ENCODE measurements around the gene TFF3.

Gene TFF3

DNA sequence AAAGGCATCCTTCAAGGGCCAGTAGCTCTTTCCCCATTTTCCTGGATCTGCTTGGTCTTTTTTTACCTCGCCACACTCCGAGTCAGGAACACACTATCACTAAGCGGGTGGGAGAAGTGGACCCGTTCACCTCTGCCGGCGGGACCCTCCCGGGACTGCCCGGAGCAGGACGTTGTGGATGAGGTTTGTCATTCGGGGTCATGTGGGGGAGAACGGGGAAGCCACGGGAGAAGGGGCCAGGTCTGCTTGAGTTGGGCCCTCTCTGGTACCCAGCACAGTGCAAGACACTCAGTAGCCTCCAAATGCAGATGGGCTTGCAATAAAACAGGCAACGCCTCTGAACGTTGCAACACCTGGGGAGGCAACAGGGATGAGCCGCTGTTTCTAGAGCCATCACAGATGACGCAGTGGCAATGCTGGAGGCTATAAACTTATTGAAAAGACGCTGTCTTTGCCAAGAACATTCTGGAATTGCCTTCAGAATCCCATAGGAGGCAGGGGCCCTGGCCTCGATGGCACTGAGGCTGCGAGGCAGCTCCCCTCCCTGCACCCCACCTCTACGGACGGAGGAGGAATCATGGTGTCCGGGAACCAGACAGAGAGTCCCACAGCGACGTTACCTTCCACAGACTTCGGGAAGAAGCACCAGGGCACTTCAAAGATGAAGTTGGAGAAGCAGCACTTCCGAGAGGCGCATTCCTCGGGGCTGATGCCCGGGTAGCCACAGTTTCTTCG lies 31.8 kb upstream of the TFF3 start:
- DNase-seq: peak; percentile 37

DNA sequence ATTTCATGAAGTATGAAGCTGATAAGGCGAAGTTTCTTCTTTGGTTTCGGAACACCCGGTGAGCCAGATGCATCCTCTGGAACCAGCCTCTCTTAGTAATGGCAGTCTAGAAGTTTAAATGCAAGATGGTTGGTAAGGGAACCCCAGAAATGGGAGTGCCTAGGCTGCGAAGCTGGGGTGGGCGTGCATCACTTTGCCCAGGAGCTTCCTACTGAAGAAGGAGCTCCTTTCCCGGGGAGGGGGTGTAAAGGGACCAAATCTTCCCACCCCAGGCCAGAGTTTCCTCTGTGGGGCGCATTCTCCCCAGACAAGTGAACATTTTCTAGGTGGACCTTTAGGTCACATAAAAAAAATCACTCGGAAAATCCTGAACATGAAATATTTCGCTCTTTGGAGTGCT lies 31.2 kb upstream of the TFF3 start:
- no peak for DNase-seq

DNA sequence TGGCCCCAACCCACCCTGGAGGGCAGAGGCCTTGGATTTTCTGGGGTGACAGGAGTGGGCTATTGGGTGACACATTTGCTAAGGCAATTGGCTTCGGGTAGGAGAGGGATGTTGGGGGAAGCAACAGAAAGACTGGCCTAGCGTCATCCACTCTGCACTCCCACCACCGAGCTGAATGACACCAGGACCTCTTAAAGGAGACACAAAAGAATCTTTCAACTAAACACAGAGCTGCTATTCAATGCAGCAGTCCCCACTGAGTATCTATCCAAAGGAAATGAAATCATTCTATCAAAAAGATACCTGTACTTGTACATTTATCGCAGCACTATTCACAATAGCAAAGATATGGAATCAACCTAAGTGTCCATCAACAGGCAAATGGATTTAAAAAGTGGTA lies 29.4 kb upstream of the TFF3 start:
- DNase-seq: peak; percentile 42

DNA sequence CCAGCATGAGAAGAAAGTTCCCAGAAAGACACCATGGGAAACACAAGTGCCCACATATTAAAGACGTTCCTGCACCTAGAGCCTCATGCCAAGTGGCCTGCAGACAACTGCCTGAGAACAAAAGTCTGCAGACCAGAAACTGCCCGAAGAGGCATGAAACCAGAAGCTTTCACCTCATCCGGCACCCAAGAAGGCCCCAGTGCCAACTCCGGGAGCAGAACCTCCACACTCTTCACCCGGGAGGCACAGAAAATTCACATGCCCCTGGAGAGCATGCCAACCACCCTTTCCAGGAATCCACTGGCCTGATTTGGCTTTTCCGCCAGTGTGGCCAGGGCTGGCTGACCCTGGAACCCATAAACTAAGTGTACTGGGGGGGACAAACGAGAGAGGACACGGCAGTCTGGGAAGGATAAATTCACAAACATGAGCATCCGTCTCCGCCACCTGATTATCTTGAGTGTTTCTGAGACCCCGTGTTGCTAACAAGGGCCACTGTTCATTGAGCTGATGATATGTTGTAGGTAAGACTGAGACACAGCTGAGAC lies 28.8 kb upstream of the TFF3 start:
- DNase-seq: peak; percentile 32

DNA sequence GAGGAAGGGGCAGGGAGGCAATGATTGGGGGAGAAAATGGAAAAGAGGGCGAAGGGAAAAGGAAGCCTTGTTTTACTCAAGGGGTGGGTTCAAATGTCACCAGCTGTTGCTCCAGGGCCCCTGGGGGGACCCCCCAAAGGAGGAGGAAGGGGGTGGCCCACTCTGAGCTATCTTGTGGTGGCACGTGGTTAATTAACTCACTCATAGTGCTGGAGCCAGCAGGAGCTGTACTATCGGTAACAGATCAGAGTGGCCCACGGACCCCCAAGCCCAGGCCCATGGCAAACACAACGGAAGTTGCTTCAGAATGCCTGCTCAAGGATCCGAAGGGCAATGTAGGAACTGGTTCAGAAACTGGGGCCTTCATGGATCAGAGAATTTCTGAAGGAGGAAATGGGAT lies 28.3 kb upstream of the TFF3 start:
- no peak for DNase-seq

DNA sequence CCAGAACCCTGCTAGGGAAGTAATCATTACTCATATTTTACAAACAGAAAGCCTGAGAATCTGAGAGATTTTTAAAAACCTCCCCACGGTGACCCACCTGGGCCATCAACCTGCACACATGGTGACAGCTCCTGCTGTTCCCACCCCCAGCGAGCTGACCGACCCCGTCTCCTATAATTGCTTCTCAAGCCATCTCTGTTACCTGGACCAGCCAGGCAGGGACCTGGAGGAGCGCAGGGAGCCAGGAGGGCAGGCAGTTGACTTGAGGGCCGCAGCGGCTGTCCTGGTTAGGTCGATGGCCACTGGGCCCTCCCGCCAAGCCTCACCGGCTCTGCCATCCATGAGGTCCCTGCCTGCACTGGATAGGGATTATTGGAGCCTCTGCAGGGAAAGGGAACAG lies 27.9 kb upstream of the TFF3 start:
- peak; percentile 33 for DNase-seq

DNA sequence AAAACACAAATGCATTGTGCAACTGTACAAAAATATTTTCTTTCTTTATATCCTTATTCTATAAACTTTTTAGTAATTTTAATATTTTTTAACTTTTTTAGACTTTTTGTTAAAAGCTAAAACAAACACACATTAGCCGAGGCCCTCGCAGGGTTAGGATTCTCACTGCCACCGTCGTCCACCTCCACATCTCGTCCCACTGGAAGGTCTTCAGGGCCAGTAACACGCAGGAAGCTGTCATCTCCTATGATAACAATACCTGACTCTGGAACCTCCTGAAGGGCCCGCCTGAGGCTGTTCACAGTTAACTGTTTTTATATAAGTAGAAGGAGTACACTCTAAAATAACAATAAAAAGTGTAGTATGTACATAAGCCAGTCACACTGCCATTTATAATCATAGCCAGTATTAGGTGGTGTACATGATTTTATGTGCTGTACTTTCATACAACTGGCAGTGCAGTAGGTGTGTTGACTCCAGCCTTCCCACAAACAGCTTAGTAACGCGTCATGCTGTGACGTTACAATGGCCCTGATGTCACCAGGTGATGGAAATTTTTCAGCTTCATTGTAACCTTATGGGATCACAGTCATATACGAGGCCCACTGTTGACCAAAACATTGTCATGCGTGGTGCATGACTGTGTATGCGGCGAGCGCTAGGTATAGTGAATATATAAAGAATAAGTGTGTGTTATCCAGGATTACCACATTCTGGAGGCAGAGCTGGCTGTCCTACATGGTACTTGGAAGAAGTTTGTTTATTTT lies 26.8 kb upstream of the TFF3 start:
- DNase-seq: no peak

DNA sequence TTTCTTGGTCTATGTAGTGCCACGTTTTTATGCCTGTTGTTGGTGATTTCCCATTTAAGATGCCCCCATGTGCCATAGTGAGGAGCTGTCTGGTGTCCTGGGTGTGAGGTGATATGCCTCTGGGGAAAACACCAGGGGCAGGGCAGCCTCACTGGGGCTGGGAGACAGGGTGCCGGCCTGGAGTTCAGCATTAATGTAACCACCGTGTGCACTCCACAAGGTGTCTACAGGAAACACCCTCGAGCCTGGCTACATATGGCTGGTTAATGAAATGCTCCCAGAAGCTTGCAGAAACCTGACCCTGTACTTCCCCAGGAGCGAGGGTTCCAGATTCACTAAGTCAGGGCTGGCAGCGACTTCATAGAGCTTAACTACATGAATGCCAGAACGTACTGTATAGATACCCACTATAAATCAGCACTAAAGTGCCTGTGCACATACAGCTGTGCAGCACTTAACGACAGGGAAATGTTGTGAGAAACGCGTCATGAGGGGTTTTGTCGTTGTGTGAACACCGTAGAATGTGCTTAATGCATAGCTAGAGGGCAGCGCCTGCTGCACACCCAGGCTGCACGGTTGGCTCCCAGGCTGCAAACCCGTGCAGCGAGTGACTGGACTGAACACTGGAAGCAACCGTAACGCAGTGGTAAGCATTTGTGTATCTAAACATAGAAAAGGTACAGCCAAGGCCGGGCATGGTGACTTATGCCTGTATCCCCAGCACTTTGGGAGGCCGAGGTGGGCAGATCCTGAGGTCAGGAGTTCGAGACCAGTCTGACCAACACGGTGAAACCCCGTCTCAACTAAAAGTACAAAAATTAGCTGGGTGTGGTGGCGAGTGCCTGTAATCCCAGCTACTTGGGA lies 25.2 kb upstream of the TFF3 start:
- DNase-seq: peak; percentile 54

DNA sequence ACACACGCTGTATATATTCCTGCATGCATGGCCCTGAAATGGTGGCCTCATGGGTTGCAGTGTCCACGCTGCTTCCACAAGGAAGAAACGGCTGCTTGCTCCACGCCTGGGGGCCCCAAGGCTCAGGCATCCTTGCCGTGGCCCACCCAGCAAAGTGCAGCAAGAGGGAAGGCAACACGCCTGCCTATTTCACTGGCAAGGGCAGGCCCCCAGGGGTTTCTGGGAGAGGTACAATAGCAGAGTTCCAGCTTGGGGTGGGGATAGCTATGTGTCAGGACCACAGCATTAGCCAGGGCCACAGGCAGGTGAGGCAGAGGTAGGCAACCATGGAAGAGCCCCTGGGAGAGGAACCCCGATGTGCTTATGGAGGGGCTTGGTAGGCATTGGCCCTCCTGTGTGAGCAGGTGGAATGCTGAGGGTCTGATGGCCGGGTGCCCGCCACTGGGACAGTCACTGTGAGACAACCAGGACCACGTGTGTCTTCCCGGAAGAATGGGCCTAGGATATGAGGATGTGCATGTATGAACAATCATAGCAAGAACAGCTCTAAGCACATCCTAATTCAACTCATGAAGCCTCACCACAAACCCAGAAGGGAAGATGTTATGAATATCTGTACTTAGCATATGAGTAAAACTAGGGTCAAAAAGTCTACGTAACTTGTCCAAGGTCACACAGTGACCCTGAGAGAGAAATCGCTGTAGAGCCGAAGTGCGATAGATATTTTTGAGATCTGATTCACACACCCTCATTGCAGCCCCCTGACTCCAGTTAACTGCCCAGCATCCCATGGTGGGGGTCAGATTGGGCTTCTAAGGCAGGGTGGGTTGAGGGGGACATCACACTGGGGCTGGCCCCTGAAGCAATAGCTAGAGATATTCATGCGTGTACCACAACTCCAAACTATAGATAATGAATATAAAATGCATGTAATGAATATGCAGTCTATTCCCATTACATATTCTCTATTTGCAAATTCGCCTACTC lies 23.8 kb upstream of the TFF3 start:
- DNase-seq: peak; percentile 55

DNA sequence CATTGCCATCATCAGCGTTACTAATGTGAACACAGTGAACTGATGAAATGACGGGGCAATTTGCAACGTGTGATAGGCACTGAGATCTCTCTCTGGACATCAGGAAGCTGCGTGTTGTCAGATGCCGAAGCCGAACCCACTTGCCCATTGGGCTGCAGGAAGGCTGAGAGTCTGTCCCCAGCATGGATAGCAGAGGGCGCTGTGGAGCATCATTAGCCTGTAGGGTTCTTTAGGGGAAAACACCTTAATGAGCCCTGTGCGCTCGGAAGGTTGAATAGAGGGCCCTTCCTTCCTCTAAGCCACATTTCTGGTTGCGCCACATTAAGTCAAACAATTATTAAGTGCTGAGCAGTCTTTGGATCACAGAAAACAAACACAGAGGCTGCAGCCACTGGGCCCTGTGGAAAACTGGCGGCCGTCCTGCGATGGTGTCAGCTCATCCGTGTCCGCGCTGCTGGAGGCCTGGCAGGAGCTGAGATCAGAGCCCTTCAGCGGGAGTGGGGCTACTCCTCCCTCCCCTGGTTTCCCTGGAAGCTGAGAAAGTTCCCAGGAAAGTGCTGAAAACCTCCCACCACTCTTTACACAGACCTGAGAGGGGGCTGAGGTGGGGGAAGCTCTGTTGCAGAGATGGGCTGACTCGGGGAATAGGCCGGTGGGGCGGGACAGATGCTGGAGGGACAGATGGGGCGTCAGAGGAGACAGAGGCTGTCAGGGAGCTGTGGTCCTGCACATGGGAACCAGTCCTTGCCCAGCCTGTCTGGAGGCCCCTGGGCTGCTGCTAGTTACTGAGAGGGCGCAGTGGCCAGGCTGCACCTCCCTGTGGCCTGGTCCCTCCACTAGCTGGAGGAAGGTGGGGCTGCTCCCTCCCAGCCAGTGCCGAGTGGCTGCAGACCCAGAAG lies 22.9 kb upstream of the TFF3 start:
- peak; percentile 90 for DNase-seq

DNA sequence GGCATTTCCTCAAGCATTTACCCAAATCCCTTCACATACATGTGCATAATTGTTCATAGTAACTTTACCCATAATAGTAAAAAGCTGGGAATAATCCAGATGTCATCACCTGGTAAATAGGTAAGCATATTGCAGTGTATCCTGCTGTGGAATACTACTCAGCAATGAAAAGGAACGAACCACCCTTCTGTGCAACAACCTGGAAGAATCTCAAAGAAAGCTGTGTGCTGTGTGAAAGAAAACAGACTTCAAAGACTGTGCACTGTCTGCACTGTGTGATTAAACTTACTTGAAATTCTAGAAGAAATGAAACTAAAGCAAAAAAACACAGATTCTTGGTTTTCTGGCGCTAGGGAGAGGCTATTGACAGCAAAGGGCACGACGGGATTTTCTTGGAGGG lies 22.1 kb upstream of the TFF3 start:
- DNase-seq: no peak

DNA sequence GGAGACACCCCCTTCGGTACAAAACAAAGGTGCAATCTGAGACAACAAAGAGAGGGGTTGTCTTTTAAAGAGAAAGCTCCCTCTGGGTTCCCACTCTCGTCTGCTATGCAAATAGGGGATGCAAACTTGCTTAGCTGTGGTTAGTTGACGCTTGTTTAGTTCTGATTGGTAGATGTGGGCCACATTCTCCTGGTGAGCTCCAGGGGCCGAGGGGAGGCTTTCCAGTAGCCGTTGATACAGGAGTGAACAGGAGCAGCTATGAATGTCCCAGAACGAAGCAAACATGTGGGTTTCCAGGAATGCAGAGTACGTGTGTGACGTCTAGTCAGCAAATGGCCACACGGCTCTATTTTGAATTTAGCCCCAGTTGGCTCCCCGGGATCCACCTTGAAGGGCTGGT lies 20.8 kb upstream of the TFF3 start:
- DNase-seq: no peak

DNA sequence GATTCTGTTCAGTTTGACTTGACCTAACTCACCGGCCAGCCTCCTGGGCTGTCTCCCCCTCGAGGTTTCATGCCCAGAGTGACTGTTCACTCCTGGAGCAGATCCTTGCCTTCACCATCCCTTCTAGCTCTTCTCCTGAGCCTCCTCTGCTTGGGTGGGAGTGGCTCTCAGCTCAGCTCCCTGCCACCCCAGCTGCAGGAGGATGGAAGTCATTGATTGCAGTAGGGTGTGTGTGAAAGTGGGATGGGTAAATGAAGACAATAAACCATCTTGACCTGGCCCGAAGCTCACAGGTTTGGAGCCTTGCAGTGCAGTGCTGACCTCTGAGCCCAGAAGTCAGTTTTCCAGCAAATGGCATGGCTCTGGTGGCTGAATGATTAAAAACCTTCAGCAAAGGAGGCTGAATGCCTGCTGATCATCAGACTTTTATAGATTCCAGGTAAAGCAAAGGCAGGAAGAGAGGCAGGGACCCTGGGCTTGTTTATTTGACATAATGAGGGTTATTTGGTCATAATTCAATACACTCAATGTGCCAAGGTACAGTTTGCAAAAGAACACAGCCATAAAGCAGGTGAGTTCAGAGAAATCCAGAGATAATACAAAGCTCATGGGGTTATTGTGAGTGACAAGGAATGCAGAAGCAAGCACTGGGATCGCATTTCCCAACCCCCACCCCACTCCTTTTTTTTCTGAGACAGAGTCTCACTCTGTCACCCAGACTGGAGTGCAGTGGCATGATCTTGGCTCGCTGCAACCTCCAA lies 17.5 kb upstream of the TFF3 start:
- peak; percentile 42 for DNase-seq

DNA sequence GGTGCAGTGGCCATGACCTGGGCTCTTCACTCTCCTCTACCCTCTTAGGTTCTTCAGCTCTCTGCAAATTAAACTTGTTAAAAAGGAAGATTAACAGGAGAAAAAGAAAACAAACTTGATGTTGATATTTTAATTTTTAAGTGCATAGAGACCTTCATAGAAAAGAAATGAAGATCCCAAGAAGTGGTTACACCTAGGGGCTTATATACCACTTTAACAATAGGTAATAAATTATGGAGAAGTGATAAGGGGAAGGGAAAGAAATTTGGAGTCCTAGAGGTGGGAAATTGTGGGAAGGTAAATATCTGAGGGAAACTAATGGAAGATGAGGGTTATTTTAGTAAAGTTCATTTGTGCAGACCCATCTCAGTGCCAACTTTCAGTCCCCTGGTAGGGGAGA lies 16.5 kb upstream of the TFF3 start:
- no peak for DNase-seq

DNA sequence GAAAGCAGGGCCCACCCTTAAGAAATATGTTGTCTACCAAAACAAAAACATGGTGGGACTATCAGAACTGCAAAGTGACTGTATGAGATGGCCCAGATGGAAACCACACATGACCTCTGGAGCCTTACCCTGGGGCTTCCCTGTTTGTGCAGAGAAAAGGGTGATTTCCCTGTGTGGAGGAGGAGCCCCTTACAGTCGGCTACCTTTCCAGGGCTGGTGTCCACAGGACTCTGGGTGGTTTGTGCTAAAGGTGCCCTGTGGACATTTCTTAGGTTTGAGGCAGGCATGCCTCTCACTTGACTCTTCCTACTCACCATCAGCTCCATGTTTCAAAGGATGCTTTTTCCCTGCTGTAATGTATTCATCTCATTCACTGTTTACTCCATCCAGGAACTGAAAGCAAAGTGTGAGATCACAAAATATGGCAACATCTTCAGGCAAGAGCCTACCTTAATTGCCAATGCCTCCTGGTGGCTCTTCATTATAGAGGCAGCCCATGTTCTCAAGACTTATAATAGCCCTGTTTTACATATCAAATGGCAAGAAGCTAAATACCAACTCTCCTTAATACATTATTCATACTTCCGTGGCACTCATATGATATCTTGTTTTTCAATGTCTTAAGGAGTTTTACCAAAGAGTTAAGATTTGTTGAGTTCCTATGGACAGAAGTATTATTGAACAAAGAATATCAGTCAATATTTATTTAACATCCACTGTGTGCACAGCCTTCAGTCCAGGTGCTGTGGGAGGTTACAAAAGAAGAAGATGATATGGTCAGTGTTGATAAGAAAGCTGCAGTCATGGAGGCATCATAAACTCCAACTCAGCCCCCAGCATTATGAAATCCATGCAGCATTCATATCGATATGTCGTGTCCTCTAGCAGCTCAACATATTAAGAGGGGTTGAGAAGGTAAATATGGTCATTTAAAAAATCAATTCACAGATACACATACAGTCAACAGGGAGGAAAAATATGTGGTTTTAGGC lies 15.5 kb upstream of the TFF3 start:
- DNase-seq: no peak

DNA sequence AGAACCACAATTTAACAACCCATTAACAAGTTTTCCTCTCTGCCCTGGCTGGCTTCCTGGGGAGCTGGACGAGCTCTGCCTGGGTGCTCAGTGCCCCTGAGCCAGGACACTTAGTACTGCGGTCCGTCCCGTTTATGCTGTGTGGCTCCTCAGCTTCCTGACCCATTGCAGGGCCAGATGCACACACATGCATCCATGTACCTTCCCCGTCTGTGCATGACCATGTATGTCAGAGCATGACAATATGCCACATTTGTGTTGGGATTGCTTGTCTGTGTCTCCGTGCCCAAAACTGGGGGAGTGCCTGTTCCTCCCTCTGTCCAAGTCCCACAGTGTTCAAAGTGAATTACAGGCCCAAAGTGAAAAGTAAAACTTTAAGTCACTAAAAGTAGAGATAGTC lies 9.7 kb upstream of the TFF3 start:
- DNase-seq: no peak

DNA sequence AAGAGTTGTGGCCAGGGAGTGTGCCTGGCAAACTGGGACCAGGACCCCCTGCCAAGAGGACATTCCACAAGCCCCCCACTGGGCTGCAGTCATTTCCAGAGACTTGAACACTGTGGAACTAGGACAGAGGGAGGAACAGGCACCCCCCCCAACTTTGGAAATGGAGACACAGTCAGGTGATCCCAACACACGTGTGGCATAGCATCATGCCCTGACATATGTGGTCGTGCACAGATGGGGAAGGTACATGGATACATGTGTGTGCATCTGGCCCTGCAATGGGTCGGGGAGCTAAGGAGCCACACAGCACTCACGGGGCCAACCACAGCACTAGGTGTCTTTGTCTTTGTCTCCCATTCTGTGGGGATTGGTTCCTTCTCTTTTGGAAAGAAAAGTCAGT lies 6.6 kb upstream of the TFF3 start:
- DNase-seq: peak; percentile 46

DNA sequence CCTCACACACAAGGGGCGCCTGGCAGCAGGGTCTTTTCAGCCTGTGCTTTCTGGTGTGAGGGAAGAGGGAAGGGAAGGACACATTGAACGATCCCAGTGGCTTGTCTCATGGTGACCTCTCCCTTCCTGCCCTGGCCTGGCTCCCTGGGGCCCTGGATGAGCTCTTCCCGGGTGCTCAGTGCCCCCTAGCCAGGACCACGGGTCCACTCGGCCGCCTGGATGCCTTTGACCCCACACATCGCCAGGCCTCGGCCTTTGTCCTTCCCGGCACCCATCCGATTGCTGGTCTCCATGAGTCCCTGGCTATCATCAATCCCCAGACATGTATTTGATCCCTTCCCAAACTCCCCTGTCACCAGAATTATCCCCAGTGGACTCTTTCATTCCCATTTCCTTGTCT lies 6.0 kb upstream of the TFF3 start:
- peak; percentile 45 for DNase-seq

DNA sequence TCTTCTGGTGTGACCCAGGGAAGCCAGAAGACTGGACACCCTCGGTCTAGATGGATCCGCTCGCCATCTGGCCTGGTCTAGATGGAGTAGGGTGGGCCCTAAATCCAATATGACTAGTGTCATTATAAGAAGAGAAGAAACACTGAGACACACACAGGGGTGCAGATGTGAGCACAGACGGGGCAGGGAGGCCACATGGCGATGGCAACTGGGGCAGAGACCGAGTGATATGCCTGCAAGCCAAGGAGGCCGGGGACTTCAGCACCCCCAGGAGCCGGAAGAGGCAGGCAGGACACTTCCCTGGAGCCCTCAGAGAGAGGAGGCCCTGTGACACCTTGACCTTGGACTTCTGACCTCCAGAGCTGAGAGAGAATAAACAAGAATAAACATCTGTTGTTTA lies 5.6 kb upstream of the TFF3 start:
- peak; percentile 48 for DNase-seq

Data from activated CD8-positive, alpha-beta memory T cell treated with anti-CD3 and anti-CD28 coated beads for 24 hours (primary cell).